Inflammatory macrophage treated with lipopolysaccharide for 1 hour (primary cell): Measurements from ENCODE around the gene KAT6B.
"Not testable (repeated sequence)": the region's sequence is repeated elsewhere in the genome, so short reads cannot be mapped to it uniquely, and the experiment has no call there.

Source experiments
- DNase-seq, 2 donors: peaks; one replicate each; pipeline ENCODE4 v3.0.0-alpha.2; 2020 to 2022

Gene KAT6B

DNA sequence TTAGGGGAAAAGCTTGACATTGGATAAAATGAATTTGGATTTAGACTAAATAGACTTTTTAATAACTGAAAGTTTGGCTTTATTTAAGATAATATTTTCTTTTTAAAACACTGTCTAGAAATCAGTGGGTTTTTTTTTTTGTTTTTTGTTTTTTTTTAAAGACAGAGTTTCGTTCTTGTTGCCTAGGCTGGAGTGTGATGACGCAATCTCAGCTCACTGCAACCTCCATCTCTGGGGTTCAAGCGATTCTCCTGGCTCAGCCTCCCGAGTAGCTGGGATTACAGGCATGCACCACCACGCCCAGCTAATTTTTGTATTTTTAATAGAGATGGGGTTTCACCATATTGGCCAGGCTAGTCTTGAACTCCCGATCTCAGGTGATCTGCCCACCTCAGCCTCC is 66.9 kb downstream of the KAT6B start:
- DNase-seq = not testable (repeated sequence)

GRCh38 chr10:74896788-74897527 is 70.6 kb downstream of the KAT6B start:
- no peak for DNase-seq

DNA sequence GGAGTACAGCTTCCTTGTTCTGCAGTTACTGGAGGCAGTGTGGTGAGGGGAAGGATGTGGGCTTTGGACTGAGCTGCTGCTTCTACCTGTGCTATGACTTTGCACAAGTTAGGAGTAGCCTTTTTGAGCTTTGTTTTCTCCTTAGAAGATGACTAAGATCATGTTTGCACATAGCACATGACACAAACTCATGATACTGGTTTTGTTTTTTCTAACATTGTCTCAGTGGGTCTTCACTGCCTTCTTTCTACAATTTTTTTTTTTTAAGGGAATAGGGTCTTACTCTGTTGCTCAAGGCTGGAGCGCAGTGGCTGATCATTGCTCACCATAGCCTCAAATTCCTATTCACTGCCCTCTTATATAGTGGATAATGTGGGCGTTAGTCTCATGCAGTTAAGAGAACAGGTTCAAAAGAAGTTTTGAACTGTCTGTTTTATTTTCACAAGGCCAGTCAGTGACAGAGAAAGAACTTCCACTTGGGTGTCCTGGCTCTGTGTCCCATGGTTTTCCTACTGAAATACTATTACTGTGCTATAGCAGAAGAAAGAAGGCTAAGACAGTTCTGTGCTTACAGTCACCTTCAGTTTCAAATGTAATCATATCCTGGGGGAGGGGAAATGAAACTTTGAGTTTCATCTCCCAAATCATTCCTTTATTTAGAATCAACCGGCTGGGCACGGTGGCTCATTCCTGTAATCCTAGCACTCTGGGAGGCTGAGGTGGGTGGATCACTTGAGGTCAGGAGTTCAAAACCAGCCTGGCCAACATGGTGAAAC is 72.0 kb downstream of the KAT6B start:
- DNase-seq = peak; percentile 5 to 34

- no peak for DNase-seq
These were observed 73.9 kb downstream of the KAT6B start for GRCh38 chr10:74900297-74900696.

GRCh38 chr10:74901301-74901700 is 74.9 kb downstream of the KAT6B start:
- DNase-seq = no peak

DNA sequence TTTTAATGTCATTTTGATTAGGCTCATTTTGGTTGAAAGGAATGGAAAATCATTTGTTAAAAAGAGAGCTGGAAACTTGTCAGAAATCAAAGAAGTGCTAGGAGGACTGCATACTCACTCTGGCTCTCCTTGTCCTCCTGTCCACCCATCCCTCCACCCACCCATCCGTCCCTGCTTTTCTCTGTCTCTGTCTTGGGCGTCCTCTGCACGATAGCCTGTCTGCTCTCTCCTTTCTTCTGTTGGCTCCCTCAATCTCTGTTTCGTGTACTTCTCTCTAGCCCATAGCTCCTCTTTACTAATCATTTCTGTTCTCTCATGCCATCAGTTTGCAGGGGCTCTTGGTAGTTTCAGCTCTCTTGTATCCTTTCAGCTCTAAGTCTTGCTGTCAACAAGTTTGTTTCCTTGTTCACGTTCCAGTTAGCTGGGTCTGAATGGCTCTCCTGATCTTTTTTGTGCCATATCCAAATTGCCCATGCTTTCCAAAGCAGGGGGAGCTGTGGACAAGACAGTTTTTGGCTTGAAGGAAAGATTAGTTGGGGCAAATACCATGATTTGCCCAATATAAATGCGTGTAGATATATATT is 75.6 kb downstream of the KAT6B start:
- DNase-seq = no peak

- no peak for DNase-seq
These were observed 77.1 kb downstream of the KAT6B start for GRCh38 chr10:74903491-74903890.

DNA sequence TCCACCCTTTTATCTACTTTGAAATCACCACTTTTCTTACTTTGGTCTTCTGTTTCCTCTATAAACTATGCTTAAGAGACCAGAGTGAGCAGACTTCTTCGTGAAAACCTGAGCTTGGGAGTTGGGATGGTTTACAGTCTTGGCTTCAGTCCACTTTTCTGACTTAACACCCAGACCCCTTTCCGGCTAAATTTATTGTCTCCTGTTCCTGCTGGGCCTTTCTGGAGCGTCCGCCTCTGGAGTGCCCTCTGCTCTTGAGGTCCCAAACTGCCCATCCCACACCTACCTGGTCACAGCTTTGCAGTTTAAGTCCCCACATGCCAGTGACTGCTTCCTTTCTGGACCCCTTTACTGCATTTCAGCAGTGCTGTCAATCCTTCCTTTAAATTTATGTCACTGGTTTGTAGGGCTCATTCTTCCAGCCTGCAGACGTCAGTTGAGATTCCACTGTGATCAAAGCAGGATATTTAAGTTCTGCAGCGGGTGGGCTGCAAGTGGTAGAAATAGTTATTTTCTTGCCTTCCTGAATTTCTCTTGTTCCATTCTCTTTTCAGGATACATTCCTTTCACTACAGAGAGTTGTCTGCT is 80.3 kb downstream of the KAT6B start:
- DNase-seq = no peak

DNA sequence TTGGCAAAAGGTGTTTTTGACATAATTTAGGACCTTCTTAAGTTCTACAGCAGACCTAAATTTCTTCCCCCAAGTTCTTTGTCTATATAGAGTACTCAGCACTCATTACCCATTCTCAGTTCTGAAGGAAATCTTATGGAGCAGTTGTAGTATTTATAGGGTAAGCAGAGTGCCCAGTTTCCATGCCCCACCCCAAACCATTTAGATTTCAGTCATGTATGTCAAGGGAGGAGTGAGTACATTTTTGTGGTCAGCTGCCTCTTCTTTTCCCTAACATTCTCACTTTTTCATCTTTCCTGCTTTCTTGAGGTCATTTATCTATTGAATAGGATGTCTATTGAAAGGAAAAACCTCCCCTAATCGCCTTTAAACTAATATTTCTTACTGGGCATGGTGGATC is 83.3 kb downstream of the KAT6B start:
- no peak for DNase-seq

DNA sequence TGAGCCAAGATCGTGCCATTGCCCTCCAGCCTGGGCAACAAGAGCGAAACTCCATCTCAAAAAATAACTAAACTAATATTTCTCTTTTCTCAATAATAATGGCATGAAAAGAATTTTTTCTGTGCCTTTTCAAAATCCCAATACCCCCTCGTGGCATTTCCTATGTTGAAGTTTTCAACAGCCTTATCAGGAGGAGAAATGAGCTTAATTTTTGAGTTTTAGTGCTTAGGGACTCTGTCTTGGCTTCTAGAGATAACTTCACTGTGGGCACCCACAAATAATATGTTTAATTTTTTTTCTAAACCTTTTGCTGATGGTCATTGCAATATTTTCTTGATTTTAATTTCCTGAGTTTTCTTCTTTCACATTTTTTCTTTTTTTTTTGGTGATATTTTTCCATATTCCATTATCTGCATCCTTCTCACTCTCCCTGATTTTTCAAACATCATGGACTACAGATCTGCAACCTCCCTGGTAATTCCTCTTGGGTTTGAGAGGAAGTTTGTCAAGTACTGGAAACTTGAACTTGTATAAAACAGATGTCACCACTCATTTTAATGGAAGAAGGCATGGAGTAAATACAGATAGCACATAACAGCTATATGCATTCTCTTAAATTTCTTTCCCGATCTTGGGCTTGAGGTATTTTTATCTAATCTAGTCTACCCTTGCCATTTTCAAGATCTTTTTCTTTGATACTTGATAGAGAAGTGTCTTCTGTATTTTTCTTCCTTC is 84.0 kb downstream of the KAT6B start:
- DNase-seq = no peak

GRCh38 chr10:74910976-74911350 is 84.6 kb downstream of the KAT6B start:
- DNase-seq = no peak

DNA sequence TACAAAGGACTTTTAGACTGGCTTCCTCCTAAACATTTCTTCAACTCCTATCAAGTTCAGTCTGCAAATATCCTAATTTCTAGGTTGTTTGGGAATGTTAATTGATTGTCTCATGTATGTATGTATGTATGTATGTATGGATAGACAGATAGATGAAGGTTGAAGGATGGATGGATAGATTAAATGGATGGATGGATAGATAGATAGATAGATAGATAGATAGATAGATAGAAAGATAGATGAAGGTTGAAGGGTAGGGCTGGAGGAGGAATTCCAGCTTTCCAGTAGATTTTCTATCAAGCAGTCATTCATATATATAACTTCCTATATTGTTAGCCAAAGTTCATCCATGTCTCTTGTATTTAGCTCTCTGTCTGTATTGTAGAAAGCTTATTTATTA is 85.8 kb downstream of the KAT6B start:
- DNase-seq = no peak

DNA sequence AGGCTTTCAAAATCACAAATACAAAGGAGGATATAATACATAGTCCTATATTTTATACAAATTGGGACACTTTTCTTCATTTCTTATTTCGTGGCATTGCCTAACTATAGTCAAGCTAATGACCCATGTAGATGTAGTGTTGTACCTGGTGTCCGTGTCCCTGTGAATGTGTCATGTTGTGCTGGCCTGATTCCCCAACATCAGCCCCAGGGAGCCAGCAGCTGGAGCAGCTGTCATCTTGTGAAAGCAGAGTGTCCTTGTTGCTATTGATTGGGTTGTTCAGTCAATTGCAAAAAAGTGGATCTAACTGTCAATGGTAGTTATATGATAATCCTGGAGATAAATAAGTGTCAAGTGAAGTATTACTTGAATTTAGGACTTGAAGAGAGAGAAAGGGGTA is 86.3 kb downstream of the KAT6B start:
- DNase-seq = no peak

DNA sequence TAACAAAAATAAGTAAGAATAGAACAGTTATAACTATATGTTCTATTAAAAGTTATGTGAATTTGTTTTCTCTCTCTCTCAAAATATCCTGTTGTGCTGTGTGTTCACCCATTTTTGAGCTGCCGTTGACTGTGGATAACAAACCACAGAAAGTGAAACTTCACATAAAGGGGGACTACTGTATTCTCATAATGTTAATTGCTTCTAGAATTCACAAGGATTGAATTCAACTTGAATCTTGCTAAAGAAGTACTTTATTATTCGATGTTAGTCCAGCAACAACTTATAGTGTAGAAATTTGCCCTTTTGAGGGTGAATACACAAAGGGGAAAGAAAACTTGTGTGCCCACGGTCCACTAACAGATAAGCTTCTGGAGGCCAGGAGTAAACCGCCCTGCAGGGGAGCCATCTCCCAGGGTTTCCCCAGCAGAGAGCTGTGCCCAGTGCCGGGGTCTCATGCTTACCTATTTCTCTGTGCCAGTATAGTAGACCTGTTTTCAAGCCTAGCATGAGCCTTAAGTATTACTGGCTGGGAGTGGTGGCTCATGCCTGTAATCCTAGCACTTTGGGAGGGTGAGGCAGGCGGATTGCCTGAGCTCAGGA is 87.1 kb downstream of the KAT6B start:
- DNase-seq = peak in 1 of 2 donors; percentile 4

GRCh38 chr10:74916283-74916682 is 89.9 kb downstream of the KAT6B start:
- DNase-seq = no peak

GRCh38 chr10:74917481-74918077 is 91.2 kb downstream of the KAT6B start:
- DNase-seq = no peak

- no peak for DNase-seq
These were observed 93.3 kb downstream of the KAT6B start for GRCh38 chr10:74919671-74920070.

- DNase-seq = not testable (repeated sequence)
These were observed 94.7 kb downstream of the KAT6B start for GRCh38 chr10:74921070-74921469.

DNA sequence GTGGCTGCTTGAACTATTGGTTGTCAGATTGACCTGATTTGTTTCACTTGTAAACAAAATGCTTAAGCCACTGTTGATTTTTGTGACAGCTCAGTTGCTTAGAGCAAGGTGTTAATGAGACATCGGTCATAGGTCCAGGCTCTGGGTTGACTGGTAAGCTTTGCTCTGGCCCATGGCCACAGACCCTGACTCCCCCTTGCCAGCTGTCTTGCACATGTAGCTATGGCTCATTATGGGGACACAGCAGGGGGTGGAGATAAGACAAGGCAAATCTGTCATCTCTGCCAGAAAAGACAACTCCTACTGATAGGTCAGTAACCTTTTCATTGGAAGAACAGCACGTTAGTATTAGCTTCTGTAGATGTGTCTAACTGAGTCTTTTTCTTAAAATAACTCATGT is 95.3 kb downstream of the KAT6B start:
- no peak for DNase-seq

DNA sequence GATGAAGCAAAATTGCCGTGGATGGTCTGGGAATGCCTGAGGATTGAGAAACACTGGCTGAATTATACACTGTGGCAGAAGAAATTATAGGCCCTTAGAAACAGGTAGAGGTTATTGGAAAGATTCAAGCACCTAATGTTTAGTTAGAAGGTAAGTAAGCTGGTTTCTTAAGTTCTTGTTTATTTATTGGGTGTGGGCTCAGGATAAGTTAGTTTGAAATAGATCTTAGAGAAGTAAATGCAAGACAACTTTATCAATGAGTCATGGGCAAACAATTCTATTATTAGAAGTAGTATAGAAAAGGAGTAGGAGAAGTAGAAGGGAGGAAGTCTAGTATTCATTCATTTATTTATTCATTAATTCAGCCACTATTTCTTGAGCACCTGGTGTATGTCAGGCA is 96.5 kb downstream of the KAT6B start:
- peak in 1 of 2 donors; percentile 7 for DNase-seq

DNA sequence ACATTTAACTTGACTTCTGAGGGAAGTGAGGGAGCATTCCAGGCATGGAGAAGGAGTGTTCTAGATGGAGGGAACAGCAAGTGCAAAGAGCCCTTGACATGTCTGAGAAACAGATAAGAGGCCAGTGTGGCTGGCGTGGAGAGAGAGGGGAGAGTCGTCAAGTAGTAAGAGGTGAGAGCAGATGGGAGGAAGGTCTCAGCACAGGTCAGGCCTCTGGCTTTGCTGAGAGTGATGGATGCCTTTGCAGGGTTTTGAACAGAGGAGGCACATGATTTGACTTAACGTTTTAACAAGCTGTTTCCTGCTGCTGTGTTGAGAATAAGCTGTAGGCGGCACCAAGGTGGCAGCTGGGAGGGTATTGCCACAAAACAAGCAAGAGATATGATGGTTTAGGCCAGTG is 97.2 kb downstream of the KAT6B start:
- no peak for DNase-seq
